Myocyte (in vitro differentiated cells): ENCODE data around the gene AFTPH. TPM values are rescaled to one million over a fixed set of nuclear protein-coding genes. Genes with fewer than 3 reads are reported as not detected.

Source experiments
- DNase-seq: peaks from one replicate; pipeline ENCODE4 v3.0.0-alpha.2; 2012; ENCODE audit warnings: low read depth
- total RNA-seq: library from RNA; depleted of rRNA; stranded (reverse); fragments of >200 nt; gene quantifications from 2 replicates; pipeline ENCODE4 v1.2.3, GENCODE V29; 2014

The AFTPH gene
- total RNA-seq, 1 donor from 2014 or later, result 13.2 TPM

DNA sequence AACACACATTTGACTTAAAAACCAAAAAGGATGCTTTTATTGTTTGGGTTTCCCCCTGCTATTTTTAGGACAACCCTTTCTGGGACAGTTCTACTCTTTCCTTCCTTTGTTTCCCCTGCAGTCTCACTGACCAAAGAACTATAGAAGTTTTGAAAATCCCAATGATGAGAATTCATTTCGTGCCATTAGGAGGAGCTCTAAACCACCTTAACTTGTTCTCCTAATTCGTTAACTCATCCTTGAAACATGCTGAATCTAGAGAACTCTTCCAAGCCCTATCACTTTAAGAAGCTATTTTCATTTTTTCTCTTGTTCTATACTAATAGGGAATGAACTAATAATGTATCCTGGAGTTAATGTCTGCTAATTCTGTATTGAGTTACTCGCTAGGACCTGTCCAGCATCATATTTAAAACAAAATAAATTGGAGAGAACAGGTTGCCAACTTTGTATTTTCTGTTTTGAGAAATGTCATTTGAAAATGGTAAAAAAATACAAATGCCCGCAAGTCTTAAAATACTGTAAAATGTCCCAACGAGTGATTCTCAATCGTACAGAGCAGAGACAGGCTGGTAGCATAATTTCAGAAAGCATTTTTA lies 62.9 kb downstream of the AFTPH start:
- DNase-seq, result peak; percentile 62

DNA sequence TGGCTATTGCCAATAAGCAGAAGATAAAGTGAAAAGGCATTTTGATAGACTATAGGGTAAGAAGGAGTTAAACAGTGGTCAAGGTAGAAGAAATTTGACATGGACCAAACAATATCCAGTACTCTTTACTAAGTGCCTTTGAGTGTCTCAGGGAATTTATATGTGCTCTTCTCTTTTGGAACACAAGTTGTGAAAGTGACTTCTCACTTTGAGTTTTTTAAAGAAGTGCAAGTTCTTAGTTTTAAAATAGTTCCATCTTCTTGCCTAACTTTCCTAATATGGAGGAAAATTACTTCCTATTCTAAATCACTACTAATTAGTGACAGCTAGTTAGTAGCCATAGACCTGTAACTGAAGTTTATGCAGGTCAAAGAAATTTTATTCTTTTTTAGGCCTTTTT lies 63.4 kb downstream of the AFTPH start:
- no peak for DNase-seq

DNA sequence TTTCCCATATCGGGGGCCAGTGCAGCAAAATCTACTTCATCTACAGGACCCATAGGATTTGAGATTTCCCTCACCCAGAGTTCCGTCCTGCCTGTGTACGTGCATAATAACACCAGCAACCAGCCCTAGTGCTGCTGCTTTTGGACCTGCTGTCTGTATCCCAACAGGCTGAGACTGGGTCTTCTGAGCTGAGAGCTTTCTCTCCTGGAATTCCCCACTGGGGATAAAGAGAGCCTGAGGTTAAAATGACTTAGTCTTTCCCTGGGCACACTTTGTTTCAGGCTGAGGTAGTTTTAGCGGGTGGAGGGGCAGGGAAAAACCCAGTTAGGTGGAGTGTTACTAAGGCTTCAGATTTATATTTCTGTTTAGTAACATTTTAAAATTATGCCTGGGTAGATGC lies 67.1 kb downstream of the AFTPH start:
- no peak for DNase-seq

DNA sequence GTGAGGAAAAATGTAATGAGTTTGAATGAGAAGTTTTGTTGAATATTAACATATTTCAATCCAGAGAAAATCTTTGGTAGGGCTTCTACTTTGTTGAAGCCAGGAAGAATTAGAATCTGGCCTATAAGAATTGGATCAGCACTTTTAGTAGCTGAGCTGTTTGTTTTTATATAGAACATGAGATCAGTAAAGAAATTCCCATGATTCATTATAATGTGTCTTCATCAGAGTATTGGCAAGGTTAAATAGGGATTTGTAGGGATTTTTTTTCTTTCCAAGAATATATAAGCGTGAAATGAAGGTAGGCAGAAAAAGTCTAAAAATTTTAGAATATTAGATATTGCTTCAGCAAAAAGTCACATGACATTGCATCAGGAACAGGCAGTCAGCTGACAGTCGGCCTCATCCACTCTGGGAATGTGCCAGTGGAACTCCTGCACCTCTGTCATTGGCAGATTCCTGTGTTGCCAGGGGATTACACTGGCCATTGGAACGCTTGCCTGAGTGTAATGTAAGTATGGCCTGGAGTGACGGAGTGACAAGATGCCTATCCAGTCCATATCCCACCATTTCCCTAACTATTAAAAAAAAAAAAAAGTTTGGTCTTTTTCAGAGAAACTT lies 69.0 kb downstream of the AFTPH start:
- no peak for DNase-seq

DNA sequence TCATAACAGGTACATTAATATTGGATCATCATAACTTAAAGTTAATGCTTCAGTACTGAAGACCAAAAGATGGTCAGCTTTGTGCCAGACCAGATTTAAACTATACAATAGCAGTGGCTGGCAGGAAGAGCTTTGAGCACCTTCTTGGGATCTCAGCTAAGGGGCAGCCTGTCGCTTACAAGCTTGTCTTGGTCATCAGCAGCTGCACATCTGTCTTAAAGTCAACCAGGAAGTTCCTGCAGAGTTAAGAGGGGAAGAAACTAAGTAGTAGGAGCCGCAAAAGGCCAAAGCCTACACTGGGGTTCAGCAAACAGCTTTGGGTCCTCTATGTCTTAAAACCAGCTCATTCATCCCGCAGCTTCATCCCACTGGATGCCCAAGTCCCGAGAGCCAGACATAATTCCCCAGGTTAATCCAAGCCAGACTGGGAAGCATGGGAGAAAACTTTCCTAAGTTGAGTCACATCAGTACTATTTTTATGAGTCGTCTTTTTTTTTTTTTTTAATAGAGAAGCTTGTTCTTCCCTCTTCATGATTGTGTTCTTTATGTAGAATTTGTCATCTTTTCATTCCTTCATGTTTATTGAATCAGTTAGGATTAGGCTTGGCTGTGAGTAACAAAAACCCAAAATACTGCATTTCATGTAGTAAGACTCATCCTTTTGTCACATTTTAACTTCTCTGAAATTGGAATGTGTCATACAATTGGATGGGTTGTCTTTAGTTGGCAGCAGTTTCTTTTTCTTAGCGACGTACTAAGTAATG lies 70.3 kb downstream of the AFTPH start:
- DNase-seq, result no peak

DNA sequence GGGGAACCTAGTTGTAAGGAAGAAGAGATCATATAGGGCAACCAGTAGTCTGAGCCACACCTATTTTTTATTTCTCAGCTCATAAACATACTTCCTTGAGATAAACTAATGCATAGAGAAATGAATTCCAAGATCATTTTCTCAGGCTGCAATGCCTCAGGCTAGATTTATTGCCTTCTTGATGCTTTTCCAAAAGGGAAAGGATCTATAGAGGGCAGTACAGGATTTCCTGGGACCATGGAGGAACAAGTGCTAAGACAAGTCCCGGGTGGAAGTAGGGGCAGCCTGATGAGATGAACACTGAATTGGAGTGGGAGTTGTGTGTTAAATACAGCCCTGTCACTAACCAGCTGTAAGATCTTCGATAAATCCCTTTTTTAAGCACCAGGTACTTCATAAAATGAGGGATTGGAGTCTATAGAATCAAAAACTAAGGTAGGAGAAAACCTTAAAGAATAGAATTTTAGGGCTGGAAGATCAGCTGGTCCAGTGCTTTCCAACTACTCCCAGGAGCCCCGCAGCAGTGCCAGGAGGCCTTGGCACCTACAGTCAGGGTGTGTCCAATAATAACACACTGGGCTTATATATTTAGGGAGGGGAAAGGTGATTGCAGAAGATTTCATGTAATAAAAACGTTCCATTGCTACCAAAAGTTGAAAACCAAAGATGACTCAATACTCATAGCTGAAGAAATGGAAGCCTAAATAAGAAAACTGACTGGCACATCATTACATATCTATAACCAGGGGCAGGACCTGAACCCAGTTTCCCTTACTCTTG lies 71.5 kb downstream of the AFTPH start:
- peak; percentile 49 for DNase-seq

DNA sequence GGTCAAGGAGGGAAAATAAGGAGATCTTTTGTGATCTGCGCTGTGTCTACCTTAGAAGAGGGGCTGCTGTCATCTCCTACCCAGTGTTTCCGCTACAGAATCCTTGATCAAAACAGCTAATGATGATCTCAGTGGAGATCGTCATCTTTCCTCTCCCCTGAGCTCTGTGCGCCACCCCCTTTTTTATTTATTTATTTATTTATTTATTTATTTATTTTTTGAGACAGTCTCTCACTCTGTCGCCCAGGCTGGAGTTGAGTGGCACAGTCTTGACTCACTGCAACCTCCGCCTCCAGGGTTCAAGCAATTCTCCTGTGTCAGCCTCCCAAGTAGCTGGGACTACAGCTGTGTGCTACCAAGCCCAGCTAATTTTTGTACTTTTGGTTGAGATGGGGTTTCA lies 74.1 kb downstream of the AFTPH start:
- no peak for DNase-seq

DNA sequence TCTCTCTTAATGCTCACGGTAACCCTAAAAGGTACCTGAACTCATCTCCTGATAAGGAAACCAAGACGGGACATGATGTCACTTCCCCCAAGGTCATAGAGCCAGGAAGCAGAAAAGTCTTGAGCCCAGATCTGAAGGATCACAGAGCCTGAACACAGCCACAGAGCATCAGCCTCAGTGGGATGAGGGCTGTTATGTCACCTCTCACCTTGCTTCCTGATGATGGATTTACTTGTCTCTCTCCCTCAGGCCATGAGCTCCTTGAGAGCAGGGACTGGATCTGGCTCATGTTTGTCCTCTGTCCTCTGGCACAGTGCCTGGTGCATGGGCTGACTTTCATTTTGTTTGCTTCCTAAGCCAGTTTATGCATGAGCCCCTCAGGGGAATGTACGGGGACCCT lies 75.3 kb downstream of the AFTPH start:
- no peak for DNase-seq

DNA sequence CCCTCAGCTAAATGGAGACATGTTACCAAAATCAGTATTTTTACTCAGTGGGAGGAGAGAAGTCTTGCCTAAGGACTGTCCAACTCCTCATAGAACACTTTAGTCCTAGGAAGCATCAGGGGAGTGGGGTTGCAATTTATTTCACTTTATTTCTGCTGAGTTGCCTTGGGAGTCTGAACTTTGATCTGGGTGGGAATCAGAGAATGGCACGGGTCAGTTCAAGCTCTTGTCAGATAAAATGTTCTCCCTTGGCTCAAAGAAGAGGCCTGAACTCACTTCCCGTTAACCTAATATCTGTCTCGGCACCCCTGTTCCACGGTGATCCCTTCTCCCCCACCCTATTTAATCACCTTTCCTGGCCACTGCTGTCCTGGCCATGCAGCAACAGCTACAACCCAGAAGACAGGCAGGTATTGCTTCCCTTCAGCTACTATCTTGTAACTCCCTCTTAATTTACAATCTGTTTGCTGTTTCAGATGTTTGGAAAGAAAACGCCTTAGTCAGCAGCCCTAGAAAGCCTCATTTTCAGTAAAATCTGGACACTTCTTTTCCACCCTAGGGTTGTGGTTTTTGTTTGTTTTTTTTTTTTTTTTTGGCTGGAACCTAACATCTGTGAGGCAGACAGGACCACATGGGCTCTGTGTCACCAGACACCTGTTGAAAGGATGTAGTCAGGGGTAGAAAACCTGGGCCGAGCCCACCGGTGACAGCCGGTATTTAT lies 77.1 kb downstream of the AFTPH start:
- no peak for DNase-seq

DNA sequence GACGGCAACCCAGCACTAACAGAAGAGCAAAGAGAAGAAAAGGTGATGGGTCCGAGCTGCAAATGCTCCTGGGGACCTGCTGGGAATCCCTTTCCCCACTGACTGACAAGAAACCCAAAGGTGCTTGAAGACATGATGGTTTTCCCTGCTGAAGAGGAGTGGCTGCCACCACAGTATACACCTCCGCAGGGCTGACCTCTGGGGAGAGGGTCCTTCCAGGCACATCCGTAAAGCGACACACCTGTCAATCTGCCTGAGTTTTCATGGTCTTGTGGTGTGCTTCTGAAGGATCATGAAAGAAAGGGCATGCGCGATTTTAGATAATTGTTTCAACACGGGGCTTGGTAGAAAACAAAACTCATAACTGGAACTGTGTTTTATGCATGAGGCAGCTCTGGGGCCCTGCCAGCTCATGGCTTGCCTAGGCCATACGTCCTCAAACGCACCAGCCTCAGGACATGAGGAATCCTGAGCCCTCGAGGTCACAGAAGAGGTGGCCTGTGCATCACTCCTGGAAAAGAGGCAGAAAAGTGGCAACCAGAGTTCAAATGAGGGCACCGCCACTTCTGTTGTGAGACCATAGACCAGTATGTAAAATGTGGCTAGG lies 77.8 kb downstream of the AFTPH start:
- no peak for DNase-seq

DNA sequence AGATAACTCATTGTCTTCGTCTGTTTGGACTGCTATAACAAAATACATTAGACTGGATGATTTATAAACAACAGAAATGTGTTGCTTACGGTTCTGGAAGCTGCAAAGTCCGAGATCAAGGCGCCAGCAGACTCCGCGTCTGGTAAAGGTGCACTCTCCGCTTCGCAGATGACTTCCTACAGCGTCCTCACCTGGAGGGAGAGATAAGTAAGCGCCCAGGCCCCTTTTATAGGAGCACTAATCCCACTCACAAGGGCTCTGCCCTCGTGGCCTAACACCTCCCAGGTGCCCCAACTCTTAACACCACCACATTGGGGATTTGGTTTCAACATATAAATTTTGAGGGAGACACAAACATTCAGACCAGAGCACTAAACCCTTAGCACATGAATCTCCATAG lies 78.3 kb downstream of the AFTPH start:
- no peak for DNase-seq

DNA sequence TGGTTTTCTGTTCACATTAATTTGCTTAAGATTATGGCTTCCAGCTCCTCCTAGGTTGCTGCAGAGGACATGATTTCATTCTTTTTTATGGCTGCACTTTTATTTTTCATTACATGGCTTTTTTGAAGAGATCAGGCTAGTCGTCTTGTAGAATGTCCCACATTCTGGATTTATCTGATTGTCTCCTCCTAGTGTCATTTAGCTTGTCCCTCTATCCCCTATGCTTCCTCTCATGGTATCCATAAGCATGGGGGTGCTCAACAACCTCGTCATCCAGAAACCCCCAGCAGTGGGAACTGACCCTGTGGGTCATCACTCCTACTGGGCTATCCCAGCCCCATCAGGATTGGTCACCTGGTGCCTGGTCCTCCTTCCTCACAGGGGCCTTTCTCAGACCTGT lies 80.0 kb downstream of the AFTPH start:
- no peak for DNase-seq

DNA sequence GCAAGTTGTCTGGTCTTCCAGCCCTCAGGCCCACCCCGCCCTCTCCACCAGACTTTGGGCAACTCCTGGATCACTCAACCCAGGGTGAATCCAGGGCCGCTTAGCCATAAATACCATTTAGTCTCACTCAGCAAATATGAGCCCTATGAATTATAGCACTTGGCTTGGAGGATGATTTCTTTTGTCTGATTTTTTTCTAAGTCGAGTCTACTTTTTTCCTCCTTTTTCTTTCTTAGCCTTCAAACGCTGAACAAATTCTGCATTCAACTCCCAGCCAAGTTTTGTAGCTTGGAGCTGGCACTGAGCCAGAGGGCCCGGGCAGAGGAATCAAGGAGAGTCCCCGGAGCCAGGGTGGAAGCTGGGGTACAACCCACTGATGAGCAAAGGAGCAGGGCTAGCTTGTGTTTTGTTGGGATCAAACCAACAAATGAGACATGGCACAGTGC lies 80.9 kb downstream of the AFTPH start:
- peak; percentile 49 for DNase-seq

DNA sequence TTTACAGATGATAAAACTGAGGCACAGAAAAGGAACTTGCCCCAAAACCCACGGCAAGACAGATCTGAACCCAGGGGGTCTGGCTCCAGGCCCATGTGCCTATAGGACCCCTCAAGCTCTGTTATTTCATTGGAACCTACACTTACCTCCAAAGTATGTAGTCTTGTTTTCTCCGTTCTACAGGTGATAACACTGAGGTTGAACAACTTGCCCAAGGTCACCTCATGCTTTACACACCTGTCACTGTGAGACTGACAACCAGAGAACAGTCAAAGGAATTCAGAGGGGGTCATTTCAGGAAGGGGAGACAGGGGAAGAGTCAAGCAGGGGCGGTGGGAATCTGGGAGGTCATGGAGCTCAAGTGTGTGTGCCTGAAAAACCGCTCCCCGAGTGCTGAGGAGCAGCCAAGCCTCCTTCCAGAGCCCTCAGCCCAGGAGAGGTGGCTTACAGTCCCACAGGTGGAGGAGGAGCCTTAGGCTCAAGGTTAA lies 81.9 kb downstream of the AFTPH start:
- DNase-seq, result no peak

DNA sequence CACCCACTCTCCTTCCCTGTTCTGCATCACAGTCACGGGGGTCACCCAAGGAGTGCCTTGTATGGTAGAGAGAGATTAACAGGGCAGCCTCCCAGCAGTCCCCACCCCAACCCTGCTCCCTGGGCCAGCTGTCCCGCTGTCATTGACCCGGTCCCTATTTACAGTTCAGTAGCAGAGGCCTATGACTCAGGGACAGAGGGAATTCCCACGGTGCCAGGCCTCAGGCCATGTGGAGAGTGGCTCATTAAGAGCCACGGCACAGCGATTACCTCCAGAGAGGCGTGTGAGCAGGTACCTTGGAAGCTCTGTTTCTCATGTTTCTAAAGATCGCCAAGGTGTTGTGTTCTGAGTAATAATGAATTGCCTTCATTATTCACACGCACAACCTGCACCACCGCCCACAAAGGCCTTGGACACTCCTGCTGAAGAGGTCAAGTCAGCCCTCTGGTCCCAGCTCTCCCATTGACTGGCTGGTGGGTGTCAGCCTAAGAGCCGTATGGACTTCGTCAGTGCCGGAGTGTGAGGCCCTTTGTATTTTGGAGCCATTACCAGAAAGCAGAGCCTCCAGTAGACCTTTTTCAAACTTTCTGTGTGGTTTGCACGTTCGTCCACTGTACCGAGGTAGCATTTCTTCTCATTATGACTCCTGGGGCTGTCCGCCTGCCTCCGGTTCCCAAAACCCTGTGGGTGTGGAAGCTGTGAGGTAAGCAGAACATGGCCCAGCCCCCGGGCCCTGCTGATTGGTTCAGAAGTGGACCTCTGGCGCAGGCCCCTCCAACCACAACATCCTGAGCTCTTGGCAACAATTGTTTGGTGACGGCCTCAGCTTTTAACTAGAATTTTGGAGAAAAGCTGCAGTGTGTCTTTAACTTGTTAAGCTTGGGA lies 82.6 kb downstream of the AFTPH start:
- peak; percentile 84 for DNase-seq

DNA sequence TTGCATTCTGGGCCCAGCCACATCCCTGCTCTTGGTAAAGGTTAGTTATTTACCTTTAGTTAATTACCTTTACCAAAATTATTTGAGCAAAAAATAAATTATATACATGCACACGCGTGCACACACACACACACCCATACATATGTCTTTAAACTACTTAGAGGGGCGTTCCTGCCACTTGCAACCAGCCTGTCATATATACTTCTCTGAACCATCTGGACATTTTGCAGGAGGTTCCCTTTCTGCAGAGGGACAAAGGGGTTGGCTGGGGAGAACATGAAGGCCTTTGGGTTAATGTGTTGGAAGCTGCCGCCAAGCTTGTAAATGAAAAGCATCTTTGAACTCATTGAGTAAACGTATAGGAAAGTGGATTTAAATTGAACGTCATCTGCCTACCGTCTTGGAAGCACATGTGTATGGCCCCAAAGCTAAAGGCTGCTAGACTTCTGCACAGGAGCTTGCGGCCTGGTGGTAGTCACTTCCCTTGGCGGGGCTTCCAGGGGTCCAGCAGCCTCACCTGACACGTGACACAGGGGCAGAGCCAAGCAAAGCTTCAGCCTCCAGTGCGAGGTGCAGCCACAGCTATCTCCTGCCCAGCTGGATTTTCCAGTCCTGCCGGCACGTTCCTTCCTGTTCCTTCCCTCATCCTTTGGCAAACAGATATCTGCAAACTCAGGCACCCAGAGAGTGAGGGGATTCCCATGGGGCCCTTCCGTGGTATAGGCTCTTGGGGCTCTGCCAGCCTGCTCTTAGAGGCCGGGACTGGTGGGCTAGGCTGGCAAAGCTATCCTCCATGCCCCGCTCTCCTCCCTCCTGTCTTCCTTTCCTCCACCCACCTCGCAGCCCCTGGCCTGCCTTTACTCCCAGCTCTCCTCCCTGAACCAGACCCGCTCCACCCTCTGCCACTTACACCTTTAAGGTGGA lies 83.5 kb downstream of the AFTPH start:
- DNase-seq, result no peak

DNA sequence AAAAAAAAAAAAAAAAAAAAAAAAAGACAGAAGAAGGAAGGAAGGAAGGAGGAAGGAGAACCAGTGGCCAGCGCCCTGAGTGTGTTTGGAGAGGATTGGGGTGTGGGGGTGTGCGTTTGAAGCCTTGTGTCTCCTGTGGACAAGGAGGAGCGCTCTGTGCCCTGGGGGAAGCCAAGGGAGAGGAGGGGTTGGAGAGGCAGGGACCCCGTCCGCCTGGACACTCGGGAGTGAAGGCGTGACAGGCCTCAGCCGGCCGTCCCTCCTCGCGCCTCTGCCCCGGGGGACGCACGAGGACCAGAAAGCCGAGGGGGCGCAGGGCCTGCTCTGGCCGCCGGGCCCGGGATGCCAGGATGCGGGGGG lies 84.7 kb downstream of the AFTPH start:
- DNase-seq, result no peak

DNA sequence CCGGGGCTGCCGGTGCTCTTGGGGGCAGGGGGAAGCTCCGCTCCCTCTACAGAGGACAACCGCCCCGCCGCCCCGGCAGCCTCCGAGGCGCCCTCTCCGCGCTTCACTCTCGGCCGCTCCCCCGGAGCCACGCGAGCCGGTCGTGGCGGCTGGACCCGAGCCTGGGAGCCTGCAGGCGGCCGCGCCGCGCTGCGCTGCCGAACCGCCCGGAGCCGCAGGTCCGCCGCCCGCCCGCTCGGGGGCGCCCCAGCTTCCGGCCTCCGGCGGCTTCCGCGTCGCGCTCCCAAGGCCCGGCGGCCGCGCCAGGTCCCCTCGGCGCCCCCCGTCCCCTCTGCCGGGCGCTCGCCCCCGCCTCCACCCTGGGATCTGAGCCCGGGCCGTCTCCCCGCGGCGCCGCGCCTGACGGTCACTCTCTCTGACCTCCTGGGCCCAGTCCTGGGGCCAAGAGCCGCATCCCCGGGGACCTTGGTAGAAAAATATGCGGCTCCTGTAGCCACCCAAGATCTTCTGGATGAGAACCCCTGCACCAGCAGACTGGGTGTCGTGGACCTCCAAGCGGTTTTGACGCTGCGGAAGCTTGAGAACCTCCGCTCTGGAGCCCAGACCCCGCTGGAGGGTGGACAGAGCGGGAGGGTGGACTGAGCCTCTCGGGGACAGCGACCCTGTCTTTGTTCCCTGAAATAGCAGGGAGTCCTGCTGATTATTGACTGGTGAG lies 85.3 kb downstream of the AFTPH start:
- no peak for DNase-seq
